GM21515 (cell line): Measurements from ENCODE around the gene UBE2A.

ENCODE experiments used
- ATAC-seq: cut with Tn5 transposase; IDR thresholded peaks from one replicate; pipeline ENCODE4 v1.9.1; 2021; ENCODE audit not compliant: unreplicated experiment

UBE2A gene

GRCh38 chrX:119606280-119607017 is 32.1 kb downstream of the UBE2A start, which contains the start of gene NKRF:
Gene NKRF, minus strand, starts transcription at chrX:119606424.
- peak; percentile 77 for ATAC-seq

DNA sequence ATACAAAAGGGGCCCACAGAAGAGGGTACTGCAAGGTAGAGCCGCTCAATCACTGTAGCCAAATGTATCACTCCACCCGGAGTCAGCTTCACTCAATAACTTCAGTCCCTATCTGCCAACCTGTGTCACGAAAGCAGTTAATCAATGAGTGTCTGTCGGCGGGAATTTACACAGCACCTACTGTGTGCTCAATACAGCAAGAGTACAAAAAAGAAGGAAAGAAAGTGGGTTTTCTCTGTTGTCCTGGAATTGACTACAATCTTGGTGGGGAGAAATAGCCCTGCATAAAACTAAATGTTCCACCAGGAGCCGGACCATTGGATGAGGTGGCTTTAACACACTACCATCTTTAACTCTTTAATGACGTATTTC is 32.6 kb downstream of the UBE2A start:
- ATAC-seq: no peak

DNA sequence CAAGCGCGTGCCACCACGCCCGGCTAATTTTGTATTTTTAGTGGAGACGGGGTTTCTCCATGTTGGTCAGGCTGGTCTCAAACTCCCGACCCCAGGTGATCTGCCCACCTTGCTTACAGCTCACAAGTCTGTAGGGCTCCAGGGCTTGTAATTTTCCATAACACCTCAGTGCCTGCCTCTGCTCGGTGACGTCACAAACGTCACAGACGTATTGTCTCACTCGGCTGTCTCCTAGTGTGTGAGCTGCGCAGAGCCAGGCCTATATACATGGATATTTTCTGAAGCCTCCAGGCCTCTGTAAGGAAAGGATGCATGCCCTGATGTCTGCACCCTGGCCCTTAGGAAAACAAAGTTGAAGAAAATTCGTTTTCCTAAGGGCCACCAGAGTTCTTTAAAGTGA is 40.4 kb downstream of the UBE2A start:
- no peak for ATAC-seq

DNA sequence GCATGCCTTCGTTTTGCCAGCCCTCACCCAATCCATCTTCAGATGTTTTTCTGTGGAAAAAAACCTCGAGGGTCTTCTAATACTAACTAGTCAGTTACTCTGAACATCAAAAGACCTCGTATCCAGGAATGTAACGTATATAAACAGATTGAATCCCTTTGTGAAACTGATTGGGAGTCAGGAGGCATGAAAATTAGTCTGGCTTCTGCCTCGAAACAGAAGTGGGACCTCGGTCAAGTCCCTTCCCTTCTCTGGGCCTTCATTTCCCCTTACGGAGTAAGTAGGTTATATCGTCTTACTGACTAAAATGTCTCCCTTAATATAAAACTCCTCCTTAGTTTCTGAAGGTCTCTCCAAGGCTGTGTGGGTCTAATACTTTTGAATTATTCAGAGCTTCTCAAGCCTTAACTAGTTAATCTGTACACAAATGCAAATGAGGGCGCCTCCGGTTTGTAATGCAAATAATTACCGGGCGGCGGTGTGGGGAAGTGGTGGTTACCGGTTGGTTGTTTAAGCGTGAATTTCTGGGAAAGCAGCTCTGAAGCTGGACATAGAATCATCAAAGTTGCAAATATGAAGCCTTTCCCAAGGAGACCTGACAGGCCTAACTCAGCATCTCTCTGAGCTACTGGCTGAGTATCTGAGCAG is 43.3 kb downstream of the UBE2A start:
- peak; percentile 52 for ATAC-seq

DNA sequence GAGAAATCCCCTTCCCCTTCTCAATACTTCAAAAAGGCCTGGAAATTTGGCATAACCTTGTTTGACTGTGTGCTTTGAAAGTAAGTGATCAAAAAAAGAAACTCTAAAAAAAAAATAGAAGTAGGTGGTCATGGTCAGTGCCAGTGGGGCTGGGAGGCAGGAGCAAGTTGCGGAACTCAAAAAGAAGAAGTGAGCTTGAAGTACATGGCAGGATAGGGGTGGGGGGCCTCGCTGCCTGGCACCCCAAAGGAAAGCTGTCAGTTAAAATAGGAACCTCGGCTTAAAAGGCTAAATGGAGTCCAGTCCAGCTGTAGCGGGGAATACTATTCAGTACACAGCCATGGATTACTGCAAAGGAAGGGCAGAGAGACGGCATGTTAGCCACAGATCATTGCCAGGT is 44.1 kb downstream of the UBE2A start:
- ATAC-seq: no peak

DNA sequence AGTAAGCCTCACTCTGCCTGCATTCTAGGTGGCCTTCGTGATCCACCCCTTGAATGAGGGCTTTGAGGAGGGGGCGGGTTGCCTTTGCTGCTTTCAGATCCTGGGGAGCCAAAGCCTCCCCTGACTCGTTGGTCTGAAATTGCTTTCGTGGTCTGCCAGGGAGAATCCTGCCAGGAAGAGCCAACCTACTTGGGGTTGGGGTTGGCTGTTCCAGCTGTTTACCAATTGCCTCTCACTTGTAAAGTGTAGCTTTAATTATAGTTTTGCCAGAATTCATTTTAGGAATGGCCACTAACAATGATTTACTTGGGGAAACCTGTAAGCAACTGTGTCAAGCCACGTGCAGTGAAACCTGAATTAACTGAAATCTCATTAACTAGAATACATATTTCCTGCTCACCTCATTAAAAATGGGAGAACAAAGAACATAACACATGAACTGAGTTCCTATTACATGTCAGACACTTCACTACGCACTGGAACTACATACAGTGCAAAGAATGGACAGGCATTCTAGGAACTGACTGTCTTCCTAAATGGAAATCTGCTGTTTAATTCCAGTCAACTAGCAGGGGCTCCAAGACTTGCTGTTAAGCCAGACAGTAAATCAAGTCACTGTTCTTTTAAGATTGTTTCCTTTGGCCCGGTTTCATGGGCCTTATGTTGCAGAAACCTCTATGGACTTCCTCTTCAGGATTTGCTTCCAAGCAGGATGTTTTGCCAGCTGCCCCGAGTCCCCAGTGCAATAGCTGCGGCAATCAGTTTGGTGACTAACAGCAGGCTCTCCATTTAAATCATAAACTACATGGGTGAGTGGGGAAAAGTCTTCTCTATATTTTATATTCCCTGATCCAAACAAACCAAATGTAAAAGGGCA is 48.2 kb downstream of the UBE2A start:
- ATAC-seq: no peak

DNA sequence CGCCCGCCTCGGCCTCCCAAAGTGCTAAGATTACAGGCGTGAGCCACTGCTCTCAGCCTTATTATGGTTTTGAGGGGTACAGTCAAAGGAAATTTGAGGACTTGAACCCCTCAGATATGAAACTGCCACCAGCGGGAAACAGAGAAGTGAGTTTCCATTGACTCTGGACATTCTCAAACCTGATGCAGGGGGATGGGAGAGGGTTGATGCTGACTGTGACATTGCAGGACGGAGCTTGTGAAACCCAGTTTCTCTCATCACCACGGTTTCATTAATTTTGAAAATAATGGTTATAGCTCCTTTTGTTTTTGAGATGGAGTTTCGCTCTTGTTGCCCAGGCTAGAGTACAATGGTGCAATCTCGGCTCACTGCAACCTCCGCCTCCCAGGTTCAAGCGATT is 50.1 kb downstream of the UBE2A start:
- no peak for ATAC-seq

DNA sequence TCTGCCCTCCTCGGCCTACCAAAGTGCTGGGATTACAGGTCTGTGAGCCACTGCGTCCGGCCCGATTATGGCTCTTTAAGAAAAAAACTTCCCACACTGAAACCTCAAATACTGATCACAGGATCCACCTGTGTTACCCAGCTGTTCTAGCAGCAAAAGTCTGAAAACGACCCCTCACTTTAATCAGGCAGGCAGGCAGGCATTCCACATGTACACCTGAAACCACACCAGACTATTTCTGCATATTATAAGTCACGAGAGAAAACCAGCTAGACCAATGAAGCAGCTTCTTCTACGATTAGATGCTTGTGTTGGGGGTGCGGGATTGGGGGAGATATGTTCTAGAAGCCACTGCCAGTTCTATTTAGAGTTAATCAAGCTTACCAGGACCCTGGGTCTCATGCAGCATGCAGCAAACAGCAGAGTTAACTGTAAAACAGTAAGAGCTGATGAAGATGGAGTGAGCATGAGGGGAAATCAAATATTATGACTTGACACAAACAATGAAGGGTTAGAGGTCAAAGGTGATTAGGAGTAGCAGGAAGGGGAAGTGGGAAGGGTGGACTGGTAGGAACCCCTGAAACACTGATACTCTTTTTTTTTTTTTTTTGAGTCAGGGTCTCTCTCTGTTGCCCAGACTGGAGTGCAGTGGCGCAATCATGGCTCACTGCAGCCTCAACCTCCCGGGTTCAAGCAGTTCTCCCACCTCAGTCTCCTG is 50.7 kb downstream of the UBE2A start:
- no peak for ATAC-seq

DNA sequence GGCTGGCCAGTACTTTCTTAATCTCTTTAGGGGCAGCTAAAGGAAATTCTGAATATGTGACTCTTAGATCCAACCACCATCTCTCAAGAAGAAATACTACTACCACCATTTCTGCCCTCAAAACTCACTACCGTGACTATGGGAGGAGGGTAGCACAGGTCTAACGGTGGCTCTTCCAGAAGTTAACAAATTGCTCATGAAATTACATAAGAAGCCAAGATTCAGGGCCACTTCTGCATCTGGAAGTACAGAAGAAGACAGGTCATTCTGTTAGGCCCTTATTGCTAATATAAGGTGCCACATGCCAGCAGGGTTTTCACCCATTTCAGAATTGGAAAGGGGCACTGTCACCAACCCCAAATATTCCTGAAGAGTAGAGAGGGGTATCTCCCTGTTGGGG is 51.5 kb downstream of the UBE2A start:
- ATAC-seq: no peak
